ENCODE results near the gene TARDBP.
"Not testable (repeated sequence)": the region's sequence is repeated elsewhere in the genome, so short reads cannot be mapped to it uniquely, and the experiment has no call there.

GRCh38 chr1:11019358-11019757 is 6.9 kb downstream of the TARDBP start:
- not testable (repeated sequence) for TF ChIP-seq CTCF (IDR thresholded peaks at IDR 0.05); ZFX (IDR thresholded peaks at IDR 0.05; ENCODE audit: borderline replicate concordance)

Data from 22Rv1 (cell line).